Bronchial epithelial cell (primary cell): ENCODE data around the gene CST9L. TPM values are rescaled to one million over a fixed set of nuclear protein-coding genes. Genes with fewer than 3 reads are reported as not detected.

Experiments
- DNase-seq: peaks from one replicate; pipeline ENCODE4 v3.0.0-alpha.2; 2010; ENCODE audit warnings: low read depth
- FAIRE-seq: peaks from 2 replicates; lab custom pipeline; 2011; peaks lifted over from hg19 to GRCh38; lab: Jason Lieb, UNC
- H3K27me3 ChIP-seq: 2 replicates; pipeline ENCODE4 v1.5.1; 2011; ENCODE audit warnings: low read length; ENCODE audit not compliant: control insufficient read depth, insufficient read depth
- H3K36me3 ChIP-seq: 2 replicates; pipeline ENCODE4 v1.5.1; 2011; ENCODE audit warnings: low read length; ENCODE audit not compliant: control insufficient read depth, insufficient read depth
- H3K4me3 ChIP-seq: 2 replicates; pipeline ENCODE4 v1.5.1; 2011; ENCODE audit warnings: mild to moderate bottlenecking, low read depth, low read length, control low read depth
- total RNA-seq: library from RNA; depleted of rRNA; stranded (reverse); fragments of >200 nt; gene quantifications from 2 replicates; pipeline ENCODE4 v1.2.1, GENCODE V29; 2014
- TF ChIP-seq, protein P1 (sequence below): IDR thresholded peaks from 2 replicates; pipeline ENCODE4 v1.5.1; 2011; ENCODE audit warnings: mild to moderate bottlenecking, moderate library complexity, low read length, control low read depth, inconsistent platforms; ENCODE audit not compliant: insufficient read depth, severe bottlenecking

The CST9L gene
- total RNA-seq, 1 donor from 2014 or later, result not detected

DNA sequence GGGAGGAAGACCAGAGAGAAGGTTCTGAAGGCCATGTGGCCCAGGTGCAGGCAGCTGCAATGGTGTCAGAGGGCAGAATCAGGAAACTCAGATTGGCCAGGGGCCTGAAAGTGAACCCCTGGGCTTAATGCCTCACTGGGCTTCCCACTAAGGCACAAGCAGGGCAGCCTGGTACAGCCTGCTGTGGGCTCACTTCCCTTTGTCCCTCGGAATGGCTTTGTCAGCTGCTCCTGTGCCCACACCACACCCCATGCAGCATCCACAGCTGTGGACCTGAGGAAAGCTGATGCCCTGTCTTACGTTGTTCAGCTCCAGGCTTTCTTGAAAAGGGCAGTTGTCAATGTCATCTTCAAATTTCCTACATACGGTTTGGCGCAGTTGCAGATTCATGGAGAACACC, 35.0 kb upstream of the CST9L start:
- Histone ChIP-seq H3K27me3 (no peaks in the 10 kb centered on the region), H3K4me3 (no peak overlapping the region), H3K36me3 (no peaks in the 10 kb centered on the region)
- FAIRE-seq (peak; percentile 88), DNase-seq (no peak)
- TF ChIP-seq, protein P1, sequence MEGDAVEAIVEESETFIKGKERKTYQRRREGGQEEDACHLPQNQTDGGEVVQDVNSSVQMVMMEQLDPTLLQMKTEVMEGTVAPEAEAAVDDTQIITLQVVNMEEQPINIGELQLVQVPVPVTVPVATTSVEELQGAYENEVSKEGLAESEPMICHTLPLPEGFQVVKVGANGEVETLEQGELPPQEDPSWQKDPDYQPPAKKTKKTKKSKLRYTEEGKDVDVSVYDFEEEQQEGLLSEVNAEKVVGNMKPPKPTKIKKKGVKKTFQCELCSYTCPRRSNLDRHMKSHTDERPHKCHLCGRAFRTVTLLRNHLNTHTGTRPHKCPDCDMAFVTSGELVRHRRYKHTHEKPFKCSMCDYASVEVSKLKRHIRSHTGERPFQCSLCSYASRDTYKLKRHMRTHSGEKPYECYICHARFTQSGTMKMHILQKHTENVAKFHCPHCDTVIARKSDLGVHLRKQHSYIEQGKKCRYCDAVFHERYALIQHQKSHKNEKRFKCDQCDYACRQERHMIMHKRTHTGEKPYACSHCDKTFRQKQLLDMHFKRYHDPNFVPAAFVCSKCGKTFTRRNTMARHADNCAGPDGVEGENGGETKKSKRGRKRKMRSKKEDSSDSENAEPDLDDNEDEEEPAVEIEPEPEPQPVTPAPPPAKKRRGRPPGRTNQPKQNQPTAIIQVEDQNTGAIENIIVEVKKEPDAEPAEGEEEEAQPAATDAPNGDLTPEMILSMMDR, result no peak

DNA sequence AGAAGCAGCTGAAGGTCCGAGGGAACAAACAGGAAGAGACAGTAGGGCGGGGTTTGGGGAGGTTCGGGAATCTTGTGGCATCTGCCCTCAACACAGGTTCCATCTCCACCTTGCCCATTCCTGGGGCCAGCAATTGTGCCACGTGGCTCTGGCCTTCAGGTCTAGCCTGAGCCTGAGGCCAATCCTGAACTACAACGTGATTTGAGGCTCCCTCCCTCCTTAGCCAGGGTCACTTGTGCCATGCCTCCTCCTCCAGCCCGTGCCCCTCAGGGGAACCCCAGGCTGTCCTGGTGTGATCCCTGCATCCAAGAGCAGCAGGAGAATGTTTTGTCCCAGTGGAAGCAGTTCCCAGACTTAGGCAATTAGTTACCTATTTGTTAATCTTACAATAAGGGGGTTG, 34.4 kb upstream of the CST9L start:
- FAIRE-seq, result no peak

DNA sequence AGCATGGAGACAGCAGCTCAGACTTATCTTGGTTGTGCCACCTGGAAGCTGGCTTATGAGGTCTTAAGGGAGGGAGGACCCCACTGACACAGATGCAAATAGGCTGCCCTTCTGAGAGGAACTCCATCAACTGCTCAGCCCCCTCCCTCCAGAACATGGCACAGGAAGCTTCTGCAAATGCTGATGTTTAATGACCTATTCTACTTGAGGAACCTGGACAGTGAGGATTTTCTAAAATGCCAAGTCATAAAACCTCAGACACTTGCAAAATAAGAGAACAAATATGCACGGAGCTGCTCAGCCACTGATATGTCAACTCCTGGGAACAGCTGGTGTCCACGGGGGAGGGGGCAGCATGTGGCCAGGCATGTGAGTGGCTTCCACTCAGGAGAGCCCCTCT, 34.0 kb upstream of the CST9L start:
- no peaks in the 10 kb centered on the region for H3K36me3 ChIP-seq
- no peak for DNase-seq
- no peaks in the 10 kb centered on the region for H3K27me3 ChIP-seq
- FAIRE-seq, result no peak
- TF ChIP-seq, protein P1, result no peak
- H3K4me3 ChIP-seq, result no peak overlapping the region

More for the DNA sequence above, 34.4 kb upstream of the CST9L start:
- no peaks in the 10 kb centered on the region for H3K36me3 ChIP-seq
- H3K27me3 ChIP-seq, result no peaks in the 10 kb centered on the region
- no peak overlapping the region for H3K4me3 ChIP-seq
- TF ChIP-seq, protein P1, result no peak
- no peak for DNase-seq

DNA sequence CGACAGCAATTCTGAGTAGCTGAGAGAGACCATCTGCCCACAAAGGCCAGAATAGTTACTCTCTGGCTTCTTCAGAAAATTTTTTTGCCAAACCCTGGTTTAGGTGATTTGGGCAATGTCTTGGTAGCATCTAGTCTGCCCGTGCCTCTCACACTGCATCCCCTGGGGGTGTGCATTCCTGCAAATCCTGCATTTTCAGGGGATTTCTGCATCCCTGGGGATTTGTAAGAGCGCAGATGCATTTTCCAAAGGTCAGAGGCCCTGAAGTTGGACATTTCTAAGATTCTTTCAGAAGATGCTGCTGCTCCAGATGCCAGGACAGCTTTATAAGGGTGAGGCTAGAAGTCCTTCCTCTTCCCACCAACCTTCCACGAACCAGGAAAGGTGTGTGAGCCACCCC, 33.4 kb upstream of the CST9L start:
- Histone ChIP-seq H3K4me3 (no peak overlapping the region), H3K36me3 (no peaks in the 10 kb centered on the region), H3K27me3 (no peaks in the 10 kb centered on the region)
- no peak for FAIRE-seq
- no peak for DNase-seq
- TF ChIP-seq, protein P1, result no peak

DNA sequence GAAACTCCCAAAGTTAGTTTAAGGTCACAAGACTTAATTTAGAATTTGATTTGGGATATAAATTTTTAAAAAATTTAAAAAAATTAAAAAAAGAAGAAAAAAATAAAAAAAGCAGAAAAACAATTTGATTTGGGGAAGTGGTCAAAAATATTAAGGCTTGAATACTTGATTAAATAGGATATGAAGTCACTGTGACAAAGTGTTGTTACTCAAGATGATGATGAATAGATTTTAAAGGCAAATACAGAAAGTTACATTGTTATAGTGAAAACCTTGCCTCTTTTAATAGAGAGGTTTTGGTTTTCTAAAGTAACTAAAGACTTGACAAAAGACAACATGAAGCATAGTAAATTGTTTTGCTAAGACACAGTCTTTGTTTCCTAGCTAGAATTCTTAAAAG, 30.2 kb upstream of the CST9L start:
- FAIRE-seq, result no peak
- TF ChIP-seq, protein P1, result no peak
- H3K4me3 ChIP-seq, result no peak overlapping the region

DNA sequence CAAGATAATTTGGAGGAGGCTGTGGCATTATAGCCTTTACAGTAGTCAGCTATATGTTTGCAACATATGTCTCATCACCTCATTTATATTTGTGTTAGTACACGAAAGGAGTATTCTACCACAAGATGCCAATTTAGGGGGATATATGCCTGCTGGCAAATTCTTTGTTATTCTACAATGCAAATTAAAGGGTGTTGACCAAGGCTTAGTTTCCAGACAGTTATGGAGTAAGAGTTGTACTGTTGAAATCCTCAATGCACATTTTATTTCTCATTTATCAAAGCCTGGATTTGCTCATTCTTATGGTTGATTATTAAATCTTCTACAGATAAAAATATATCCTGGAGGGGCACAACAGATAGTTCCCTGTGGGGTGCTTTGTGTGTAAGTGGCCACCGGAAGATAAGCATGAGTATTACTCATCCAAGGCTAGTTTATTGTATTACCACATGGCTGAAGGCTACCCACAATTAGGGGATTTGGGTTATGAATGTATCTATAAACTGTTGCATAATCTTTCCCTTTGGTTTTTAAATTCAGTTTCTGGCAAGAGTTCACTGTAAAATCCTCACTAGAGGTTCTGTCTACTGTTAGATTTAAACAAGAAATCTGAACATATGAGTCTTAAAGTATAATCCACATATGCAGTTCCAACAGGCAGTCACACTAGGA, 28.4 kb upstream of the CST9L start:
- no peak for FAIRE-seq
- Histone ChIP-seq H3K27me3 (no peaks in the 10 kb centered on the region), H3K36me3 (no peaks in the 10 kb centered on the region), H3K4me3 (no peak overlapping the region)
- peak; percentile 14 for DNase-seq
- TF ChIP-seq, protein P1, result no peak

More for the DNA sequence above, 30.2 kb upstream of the CST9L start:
- DNase-seq, result no peak
- no peaks in the 10 kb centered on the region for H3K36me3 ChIP-seq
- H3K27me3 ChIP-seq, result no peaks in the 10 kb centered on the region
